AG04450 (cell line): ENCODE results near the gene MTA1. TPM values are rescaled to one million over a fixed set of nuclear protein-coding genes. Genes with fewer than 3 reads are reported as not detected.

Source experiments
- CTCF ChIA-PET: fragments of 300-600, 350-600 bp; formaldehyde crosslinking; extraction: SDS; loops from one replicate; lab custom pipeline; 2022; ENCODE audit warnings: antibody characterized with exemption, inconsistent platforms; lab: Charles Lee
- POLR2A ChIA-PET: fragments of 350-600 bp; formaldehyde crosslinking; extraction: SDS; loops from one replicate; lab custom pipeline; 2021; ENCODE audit warnings: antibody characterized with exemption, inconsistent platforms; lab: Yijun Ruan, JAX
- DNase-seq: peaks from one replicate; pipeline ENCODE4 v3.0.0-alpha.2; 2011; ENCODE audit warnings: low read depth, low spot score
- H3K27ac ChIP-seq: one replicate; pipeline ENCODE4 v1.5.1; 2012; ENCODE audit warnings: low read depth, low read length, control low read depth
- H3K27me3 ChIP-seq: one replicate; pipeline ENCODE4 v1.6.0; 2012; ENCODE audit warnings: low read length; ENCODE audit not compliant: control insufficient read depth, insufficient read depth
- H3K4me3 ChIP-seq: 2 replicates; pipeline ENCODE4 v1.5.1; 2011; ENCODE audit warnings: mild to moderate bottlenecking, low read depth, low read length, control low read depth
- H3K9me3 ChIP-seq: 2 replicates; pipeline ENCODE4 v1.5.1; 2012; ENCODE audit warnings: low read length; ENCODE audit not compliant: control insufficient read depth, insufficient read depth
- polyA plus RNA-seq: library from polyadenylated mRNA; depleted of rRNA; stranded (reverse); fragments of >200 nt; gene quantifications from 2 replicates; pipeline ENCODE4 v1.2.3, GENCODE V29; 2011
- TF ChIP-seq, protein P1 (sequence below): IDR thresholded peaks from 2 replicates; pipeline ENCODE4 v1.5.1; 2011; ENCODE audit warnings: low read depth, low read length, control low read depth, inconsistent platforms

Gene MTA1
- polyA plus RNA-seq, 1 experiment, result 36.0 TPM

DNA sequence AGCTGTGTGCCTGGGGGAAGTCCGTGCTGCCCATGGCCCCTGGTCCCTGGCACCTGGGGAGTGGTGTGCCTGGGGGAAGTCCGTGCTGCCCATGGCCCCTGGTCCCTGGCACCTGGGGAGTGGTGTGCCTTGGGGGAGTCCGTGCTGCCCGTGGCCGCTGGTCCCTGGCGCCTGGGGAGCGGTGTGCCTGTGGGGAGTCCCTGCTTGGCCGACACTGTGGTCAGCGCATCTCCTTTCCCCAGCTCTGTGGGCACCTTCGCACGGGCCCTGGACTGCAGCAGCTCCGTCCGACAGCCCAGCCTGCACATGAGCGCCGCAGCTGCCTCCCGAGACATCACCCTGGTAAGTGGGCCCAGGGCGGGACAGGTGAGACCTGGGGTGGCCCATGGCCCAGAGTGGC lies 40.5 kb downstream of the MTA1 start:
- ChIA-PET CTCF (no interaction called here), POLR2A (no interaction called here)
- TF ChIP-seq, protein P1, sequence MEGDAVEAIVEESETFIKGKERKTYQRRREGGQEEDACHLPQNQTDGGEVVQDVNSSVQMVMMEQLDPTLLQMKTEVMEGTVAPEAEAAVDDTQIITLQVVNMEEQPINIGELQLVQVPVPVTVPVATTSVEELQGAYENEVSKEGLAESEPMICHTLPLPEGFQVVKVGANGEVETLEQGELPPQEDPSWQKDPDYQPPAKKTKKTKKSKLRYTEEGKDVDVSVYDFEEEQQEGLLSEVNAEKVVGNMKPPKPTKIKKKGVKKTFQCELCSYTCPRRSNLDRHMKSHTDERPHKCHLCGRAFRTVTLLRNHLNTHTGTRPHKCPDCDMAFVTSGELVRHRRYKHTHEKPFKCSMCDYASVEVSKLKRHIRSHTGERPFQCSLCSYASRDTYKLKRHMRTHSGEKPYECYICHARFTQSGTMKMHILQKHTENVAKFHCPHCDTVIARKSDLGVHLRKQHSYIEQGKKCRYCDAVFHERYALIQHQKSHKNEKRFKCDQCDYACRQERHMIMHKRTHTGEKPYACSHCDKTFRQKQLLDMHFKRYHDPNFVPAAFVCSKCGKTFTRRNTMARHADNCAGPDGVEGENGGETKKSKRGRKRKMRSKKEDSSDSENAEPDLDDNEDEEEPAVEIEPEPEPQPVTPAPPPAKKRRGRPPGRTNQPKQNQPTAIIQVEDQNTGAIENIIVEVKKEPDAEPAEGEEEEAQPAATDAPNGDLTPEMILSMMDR, result no peak
- Histone ChIP-seq H3K27me3 (no peaks in the 10 kb centered on the region), H3K9me3 (no peaks in the 10 kb centered on the region; the same call in 1 of the 2 replicates), H3K27ac (no peak overlapping the region), H3K4me3 (no peak overlapping the region)
- DNase-seq, result no peak

DNA sequence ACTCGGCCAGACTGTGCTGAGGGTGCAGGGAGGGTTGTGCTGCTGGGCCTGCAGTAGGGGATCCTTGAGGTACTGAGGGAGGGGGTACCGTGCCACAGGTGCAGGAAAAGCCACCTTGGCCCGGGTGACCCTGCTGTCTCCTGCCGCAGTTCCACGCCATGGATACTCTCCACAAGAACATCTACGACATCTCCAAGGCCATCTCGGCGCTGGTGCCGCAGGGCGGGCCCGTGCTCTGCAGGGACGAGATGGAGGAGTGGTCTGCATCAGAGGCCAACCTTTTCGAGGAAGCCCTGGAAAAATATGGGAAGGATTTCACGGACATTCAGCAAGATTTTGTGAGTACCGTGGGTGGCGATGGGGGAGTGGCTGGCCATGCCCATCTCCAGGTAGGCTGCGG lies 41.0 kb downstream of the MTA1 start:
- Histone ChIP-seq H3K9me3 (no peaks in the 10 kb centered on the region; the same call in 1 of the 2 replicates), H3K27ac (no peak overlapping the region), H3K27me3 (no peaks in the 10 kb centered on the region), H3K4me3 (no peak overlapping the region)
- ChIA-PET CTCF (no interaction called here), POLR2A (no interaction called here)
- TF ChIP-seq, protein P1, result no peak
- DNase-seq, result no peak

DNA sequence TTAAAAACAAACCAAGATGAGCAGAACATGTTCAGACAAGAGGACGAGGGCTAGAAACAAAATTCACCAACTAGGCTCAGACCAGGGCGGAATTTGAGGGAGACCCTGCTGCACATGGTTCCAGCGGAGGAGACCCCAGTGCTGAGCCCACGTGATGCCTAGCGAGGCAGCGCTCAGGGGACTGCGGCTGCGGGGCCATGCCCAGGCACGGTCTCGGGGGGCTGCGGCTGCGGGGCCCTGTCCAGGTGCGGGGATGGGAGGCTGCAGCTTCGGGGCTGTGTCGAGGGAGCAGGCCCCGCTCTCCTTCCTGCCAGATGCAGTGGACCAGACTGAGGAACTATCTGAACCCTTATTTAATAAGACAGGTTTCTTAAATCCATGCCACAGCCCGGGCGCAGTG lies 42.3 kb downstream of the MTA1 start:
- no peak overlapping the region for H3K27ac ChIP-seq
- H3K27me3 ChIP-seq, result no peaks in the 10 kb centered on the region
- H3K4me3 ChIP-seq, result no peak overlapping the region
- H3K9me3 ChIP-seq, result no peaks in the 10 kb centered on the region; the same call in 1 of the 2 replicates
- CTCF ChIA-PET, result no interaction called here
- POLR2A ChIA-PET, result no interaction called here
- DNase-seq, result no peak
- TF ChIP-seq, protein P1, result no peak

- no peak overlapping the region for H3K27ac ChIP-seq
- TF ChIP-seq, protein P1, result no peak
- CTCF ChIA-PET, result no interaction called here
Observed at GRCh38 chr14:105464501-105464900, 44.9 kb downstream of the MTA1 start.

DNA sequence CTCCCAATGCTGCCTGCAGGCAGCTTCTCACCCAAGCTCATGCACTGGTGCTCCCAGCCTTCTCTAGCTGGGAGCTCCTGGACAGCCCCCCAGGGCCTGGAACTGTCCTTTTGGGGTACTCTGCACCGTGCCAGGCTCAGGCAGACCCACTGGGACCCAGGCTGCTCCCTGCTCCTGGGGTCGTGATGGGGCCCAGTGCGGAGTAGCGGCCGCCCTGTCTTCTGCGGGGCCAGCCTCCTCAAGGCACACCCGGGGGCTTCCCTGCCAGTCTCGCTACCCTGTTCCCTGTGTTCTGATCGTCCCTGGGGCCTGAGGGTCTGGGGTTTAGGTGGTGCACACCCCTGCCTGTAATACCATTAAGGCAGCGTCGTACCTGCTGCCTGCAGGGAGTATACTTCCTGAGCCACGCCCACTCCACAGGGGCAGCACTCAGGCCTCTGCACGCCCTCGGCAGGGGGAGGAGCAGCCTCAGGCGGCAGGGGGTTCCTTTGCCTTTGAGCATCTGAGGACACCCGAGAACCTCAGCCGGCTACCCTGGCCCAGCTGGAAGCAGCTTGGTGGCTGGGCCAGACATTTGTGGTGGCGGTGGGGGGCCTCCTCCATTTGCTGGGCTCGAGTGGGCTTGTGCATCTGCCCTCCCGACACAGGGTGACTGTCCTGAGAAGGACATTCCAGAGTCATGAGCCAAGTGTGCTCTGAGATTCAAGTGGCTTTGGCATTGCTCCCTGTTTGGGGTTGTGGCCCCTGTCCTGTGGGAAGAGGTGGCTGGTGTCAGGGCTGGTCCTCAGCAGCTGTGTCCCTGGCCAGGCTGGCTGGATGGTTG lies 45.8 kb downstream of the MTA1 start:
- Histone ChIP-seq H3K27me3 (no peaks in the 10 kb centered on the region), H3K9me3 (no peaks in the 10 kb centered on the region; the same call in 1 of the 2 replicates), H3K4me3 (no peak overlapping the region), H3K27ac (no peak overlapping the region)
- DNase-seq, result no peak
- ChIA-PET POLR2A (no interaction called here), CTCF (no interaction called here)
- TF ChIP-seq, protein P1, result no peak

More at GRCh38 chr14:105464501-105464900, 44.9 kb downstream of the MTA1 start:
- Histone ChIP-seq H3K9me3 (no peaks in the 10 kb centered on the region; the same call in 1 of the 2 replicates), H3K4me3 (no peak overlapping the region), H3K27me3 (no peaks in the 10 kb centered on the region)
- POLR2A ChIA-PET, result no interaction called here
- no peak for DNase-seq
